C4-2B (cell line): Measurements from ENCODE around the gene DAND5.

Experiments
- ZFX ChIP-seq: fragments of 450-650 bp; IDR thresholded peaks from 2 replicates; pipeline ENCODE4 v1.6.1; 2017
- TF ChIP-seq, protein P1 (sequence below): fragments of 450-650 bp; conservative IDR thresholded peaks from 2 replicates; pipeline ENCODE4 v1.5.1; 2017; ENCODE audit warnings: mild to moderate bottlenecking

DNA sequence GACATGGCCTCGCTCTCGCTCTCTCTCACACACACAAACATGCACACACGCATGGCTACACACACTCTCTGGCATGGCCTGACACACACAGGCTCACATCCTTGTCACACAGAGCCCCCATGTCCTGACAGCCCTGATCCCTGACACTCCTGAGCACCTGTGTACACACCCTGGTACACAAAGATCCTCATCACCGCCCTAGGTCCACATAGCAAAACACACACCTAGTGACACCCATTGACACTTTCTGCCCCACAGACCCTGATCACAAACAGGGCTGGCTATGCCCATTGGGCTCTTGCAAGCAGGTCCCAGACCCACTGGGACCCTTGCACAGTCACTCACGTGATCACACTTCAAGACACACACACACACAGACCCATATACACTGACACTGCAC lies 21.9 kb downstream of the DAND5 start:
- TF ChIP-seq, protein P1, sequence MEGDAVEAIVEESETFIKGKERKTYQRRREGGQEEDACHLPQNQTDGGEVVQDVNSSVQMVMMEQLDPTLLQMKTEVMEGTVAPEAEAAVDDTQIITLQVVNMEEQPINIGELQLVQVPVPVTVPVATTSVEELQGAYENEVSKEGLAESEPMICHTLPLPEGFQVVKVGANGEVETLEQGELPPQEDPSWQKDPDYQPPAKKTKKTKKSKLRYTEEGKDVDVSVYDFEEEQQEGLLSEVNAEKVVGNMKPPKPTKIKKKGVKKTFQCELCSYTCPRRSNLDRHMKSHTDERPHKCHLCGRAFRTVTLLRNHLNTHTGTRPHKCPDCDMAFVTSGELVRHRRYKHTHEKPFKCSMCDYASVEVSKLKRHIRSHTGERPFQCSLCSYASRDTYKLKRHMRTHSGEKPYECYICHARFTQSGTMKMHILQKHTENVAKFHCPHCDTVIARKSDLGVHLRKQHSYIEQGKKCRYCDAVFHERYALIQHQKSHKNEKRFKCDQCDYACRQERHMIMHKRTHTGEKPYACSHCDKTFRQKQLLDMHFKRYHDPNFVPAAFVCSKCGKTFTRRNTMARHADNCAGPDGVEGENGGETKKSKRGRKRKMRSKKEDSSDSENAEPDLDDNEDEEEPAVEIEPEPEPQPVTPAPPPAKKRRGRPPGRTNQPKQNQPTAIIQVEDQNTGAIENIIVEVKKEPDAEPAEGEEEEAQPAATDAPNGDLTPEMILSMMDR: no peak
- TF ChIP-seq ZFX: no peak
